Stimulated activated CD8-positive, alpha-beta memory T cell treated with anti-CD3 and anti-CD28 coated beads, Interleukin-7, amount 100 ng/mL, for 24 hours (primary cell): ENCODE results near the gene RD3L.
"Not testable (repeated sequence)": the region's sequence is repeated elsewhere in the genome, so short reads cannot be mapped to it uniquely, and the experiment has no call there.

ENCODE experiments used
- DNase-seq: peaks from one replicate; pipeline ENCODE4 v3.0.0-alpha.2; 2020; ENCODE audit warnings: low read depth

RD3L gene

GRCh38 chr14:103941973-103942736, at the start of gene RD3L:
RD3L (minus strand) TSS chr14:103942529; CDS start chr14:103941695, 834 bp downstream.
- DNase-seq = no peak

DNA sequence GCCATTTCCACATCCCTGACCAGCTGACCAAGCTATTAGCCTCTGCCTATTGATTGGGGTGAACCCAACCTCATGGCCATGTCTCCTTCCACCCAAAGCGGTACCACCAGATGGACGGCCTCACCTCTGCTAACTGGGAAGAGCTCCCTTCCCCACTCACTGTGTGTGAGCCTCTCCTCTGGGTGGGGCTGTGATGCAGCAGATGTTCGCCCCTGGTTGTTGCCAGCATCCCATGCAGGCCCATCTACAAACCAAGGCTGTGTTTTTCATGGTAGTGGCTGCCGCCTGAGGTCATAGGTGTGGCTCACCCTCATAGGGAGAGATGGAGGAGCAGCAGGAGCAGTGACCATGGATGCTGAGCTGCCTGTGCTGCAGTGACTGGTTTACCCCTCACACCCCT, 47.6 kb upstream of the RD3L start:
- no peak for DNase-seq

GRCh38 chr14:103989034-103989433, 46.7 kb upstream of the RD3L start:
- DNase-seq = no peak

DNA sequence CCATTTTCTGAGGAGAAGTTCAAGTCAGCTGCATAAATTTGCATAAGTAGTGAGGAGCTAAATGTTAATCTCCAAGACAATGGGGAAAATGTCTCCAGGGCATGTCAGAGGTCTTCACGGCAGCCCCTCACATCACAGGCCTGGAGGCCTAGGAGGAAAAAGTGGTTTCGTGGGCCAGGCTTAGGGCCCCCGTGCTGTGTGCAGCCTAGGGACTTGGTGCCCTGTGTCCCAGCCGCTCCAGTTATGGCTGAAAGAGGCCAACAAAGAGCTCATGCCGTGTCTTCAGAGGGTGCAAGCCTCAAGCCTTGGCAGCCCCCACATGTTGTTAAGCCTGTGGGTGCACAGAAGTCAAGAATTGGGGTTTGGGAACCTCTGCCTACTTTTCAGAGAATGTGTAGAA, 41.9 kb upstream of the RD3L start:
- no peak for DNase-seq

DNA sequence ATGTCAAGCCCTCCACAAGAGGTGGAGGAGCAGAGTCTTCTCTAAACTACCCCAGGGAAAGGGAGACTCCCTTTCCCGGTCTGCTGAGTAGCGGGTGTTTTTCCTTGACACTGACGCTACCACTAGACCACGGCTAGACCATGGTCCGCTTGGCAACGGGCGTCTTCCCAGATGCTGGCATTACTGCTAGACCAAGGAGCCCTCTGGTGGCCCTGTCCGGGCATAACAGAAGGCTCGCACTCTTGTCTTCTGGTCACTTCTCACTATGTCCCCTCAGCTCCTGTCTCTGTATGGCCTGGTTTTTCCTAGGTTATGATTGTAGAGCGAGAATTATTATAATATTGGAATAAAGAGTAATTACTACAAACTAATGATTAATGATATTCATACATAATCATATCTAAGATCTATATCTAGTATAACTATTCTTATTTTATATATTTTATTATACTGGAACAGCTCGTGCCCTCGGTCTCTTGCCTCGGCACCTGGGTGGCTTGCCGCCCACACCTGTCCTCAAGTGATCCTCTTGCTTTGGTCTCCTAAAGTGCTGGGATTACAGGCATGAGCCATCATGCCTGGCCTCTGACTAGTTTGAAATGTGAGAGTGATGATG, 38.4 kb upstream of the RD3L start:
- DNase-seq = not testable (repeated sequence)

DNA sequence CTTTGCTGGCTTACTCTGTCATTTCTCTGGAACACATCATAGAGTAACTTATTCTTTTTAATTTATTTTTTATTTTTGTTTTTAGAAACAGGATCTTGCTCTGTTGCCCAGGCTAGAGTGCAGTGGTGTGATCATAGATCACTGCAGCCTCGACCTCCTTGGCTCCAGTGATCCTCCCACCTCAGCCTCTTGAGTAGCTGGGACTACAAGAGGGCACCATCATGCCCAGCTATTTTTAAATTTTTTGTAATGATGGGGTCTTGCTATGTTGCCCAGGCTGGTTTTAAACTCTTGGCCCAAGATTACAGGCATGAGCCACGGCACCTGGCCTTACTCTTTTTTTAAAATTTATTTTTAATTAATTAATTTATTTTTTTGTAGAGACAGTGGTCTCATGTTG, 32.2 kb upstream of the RD3L start:
- DNase-seq = no peak

DNA sequence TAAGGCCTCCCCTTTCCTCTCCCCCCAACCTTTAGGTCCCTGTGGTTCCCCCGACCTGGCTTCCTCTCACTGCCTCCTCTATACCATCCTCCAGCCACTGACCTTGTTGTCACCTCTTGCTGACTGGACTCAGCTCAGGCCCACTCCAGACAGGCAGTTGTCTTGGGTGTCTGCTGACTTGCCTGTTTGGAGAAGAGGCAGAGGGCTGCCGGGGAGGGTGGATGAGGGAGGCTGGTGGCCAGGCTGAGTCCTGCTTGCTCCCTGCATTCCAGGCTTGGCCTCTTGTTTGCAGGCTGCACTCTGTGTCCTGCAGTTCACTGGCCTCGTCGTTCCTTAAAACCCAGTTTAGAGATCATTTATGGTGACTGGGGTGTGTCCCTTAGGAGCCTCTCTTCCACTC, 31.0 kb upstream of the RD3L start:
- DNase-seq = no peak

- no peak for DNase-seq
Measured at GRCh38 chr14:103969961-103970360, 27.6 kb upstream of the RD3L start.

DNA sequence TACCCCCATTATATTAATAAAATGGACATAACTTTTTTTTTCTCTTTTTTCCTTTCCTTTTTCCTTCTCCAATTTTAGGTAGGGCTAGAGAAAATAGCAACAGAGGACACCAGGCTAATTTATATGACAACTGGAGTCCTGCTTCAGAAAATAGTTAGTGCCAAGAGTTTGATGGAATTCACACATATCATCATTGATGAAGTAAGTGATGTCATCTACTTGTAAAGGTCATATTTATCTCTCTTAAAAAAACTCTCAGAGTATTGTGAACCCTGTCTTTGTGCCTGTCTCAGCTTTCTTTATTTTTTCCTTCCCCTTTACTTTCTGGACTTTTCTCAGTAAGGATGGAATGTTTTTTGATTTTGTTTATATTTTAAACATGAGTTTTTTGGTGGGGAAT, 24.3 kb upstream of the RD3L start:
- DNase-seq = no peak

- no peak for DNase-seq
Measured at GRCh38 chr14:103961928-103962578, 19.7 kb upstream of the RD3L start.

- no peak for DNase-seq
Measured at GRCh38 chr14:103960457-103961055, 18.2 kb upstream of the RD3L start.

DNA sequence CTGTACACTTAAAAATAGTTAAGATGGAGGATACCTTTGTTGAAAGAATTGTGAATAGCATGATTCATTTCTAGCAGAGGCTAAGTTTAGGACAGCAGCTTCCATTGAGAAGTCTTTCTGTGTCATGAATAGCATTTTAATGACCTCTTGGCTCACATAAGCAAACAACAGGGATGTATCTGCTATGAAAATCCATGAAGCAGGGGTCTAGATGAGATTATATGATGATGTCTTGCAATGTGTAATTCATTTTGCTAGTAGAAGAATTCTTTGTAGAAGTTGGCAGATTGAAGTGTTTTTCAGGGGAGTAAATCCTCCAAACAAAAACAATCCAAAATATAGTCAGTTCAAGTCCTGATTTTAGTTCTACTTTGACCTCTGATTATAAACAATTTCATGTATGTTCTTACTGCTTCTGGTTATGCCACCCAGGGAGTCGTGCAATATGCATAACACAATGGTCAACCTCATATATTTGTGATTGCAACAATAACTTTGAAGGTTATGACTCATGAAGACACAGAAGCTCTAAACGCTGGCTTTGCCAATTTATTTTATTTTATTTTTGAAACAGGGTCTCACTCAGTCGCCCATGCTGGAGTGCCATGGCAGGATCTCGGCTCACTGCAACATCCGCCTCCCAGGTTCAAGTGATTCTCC, 6.9 kb upstream of the RD3L start:
- no peak for DNase-seq

- DNase-seq = no peak
Measured at GRCh38 chr14:103948442-103948841, 6.1 kb upstream of the RD3L start.

DNA sequence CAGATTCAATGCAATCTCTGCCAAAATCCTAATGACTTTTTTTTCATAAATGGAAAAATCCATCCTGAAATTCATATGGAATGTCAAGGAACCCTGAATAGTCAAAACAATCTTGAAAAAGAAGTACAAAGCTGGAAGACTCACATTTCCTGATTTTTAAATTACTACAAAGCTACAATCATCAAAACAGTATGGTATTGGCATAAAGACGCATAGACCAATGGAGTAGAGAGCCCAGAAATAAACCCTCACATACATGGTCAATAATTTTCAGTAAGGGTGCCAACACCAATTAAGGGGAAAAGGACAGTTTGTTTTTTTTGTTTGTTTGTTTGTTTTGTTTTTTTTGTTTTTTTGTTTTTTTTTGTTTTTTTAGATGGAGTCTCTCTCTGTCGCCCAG, 4.6 kb upstream of the RD3L start:
- no peak for DNase-seq

DNA sequence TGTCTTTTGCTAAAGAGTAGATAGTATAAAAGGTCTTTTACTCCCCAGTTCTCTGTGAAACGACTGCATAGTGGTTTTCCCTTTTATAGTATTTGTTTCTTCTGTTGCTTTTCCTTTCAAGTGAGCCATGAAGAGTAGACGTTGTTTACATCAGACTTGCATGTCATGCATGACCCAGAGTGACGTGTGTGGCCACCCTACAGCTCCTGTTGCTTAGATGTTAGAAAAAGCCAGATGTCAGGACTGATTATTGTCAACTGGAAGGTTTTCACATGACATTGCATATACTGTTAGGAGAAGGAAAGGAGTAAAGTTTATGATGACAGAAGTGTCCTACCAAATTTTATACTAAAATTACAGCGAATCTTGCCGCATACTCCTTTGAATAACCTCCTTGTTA, 1.3 kb upstream of the RD3L start:
- DNase-seq = no peak

- no peak for DNase-seq
Measured at GRCh38 chr14:103941462-103941861, 867 bp downstream of the RD3L start.

- no peak for DNase-seq
Measured at GRCh38 chr14:103935102-103935501, 7.2 kb downstream of the RD3L start.

GRCh38 chr14:103932791-103933490, 9.4 kb downstream of the RD3L start:
- no peak for DNase-seq

DNA sequence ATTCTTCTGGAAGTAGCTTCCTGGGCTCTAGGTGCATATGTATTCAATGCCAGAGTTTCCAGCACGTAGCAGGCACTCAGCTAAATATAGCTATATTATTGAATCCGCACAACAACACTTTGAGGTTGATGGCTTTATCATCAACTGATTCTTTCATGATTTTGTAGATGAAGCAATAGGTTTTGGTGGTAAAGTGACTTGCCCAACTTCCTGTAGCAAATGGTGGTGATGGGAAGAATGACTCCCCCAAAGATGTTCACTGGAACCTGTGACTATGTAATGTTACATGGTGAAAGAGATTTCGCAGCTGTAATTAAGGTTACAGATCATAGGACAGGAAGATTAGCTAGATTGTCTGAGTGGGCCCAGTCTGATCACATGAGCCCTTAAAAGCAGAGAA, 10.9 kb downstream of the RD3L start:
- no peak for DNase-seq

DNA sequence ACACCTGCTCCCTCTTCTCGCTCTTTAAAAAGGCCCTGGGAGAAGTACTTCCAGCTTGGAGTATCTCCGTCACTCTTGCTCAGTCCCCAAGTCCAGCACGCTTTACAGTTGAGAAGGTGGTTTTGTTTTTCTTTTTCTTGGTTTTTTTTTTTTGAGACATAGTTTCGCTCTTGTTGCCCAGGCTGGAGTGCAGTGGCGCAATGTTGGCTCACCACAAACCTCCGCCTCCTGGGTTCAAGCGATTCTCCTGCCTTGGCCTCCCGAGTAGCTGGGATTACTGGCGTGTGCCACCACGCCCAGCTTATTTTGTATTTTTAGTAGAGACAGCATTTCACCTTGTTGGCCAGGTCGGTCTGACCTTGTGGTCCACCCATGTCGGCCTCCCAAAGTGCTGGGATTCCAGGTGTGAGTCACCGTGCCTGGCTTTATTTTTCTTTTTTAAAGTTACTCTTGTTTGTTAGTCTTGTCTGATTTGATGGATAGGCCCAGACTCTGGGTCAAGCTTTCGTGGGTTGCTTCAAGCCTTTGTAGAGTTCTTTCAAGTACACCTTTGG, 12.2 kb downstream of the RD3L start:
- DNase-seq = no peak
